Measurements from ENCODE around the gene CASR.

CASR gene

GRCh38 chr3:122315619-122316018 is 132.2 kb downstream of the CASR start:
- H3K27me3 ChIP-seq (ENCODE audit: control insufficient read depth, insufficient read depth, low read length) = no peaks in the 10 kb centered on the region
- no peaks in the 10 kb centered on the region for H3K36me3 ChIP-seq (ENCODE audit: control insufficient read depth, insufficient read depth, low read length)

GRCh38 chr3:122316368-122316767 is 132.9 kb downstream of the CASR start:
- no peaks in the 10 kb centered on the region for H3K27me3 ChIP-seq (ENCODE audit: control insufficient read depth, insufficient read depth, low read length)
- no peaks in the 10 kb centered on the region for H3K9me3 ChIP-seq (ENCODE audit: control insufficient read depth, insufficient read depth, low read length)

More at GRCh38 chr3:122315619-122316018, 132.2 kb downstream of the CASR start:
- H3K4me3 ChIP-seq (ENCODE audit: low read depth, low read length) = peak overlapping the region; percentile 34
- peak overlapping the region; percentile 32 for H3K9ac ChIP-seq (ENCODE audit: low read depth, low read length)
- no peaks in the 10 kb centered on the region for H3K9me3 ChIP-seq (ENCODE audit: control insufficient read depth, insufficient read depth, low read length)
- no peaks in the 10 kb centered on the region for H3K4me1 ChIP-seq (ENCODE audit: control insufficient read depth, insufficient read depth, low read length)

GRCh38 chr3:122318620-122319019 is 135.2 kb downstream of the CASR start:
- H3K27me3 ChIP-seq (ENCODE audit: control insufficient read depth, insufficient read depth, low read length) = no peaks in the 10 kb centered on the region
- no peaks in the 10 kb centered on the region for H3K9me3 ChIP-seq (ENCODE audit: control insufficient read depth, insufficient read depth, low read length)
- no peaks in the 10 kb centered on the region for H3K36me3 ChIP-seq (ENCODE audit: control insufficient read depth, insufficient read depth, low read length)
- H3K9ac ChIP-seq (ENCODE audit: low read depth, low read length) = no peak overlapping the region
- no peaks in the 10 kb centered on the region for H3K4me1 ChIP-seq (ENCODE audit: control insufficient read depth, insufficient read depth, low read length)
- no peak overlapping the region for H3K4me3 ChIP-seq (ENCODE audit: low read depth, low read length)

More at GRCh38 chr3:122316368-122316767, 132.9 kb downstream of the CASR start:
- Histone ChIP-seq H3K36me3 (ENCODE audit: control insufficient read depth, insufficient read depth, low read length) (no peaks in the 10 kb centered on the region), H3K9ac (ENCODE audit: low read depth, low read length) (no peak overlapping the region), H3K4me1 (ENCODE audit: control insufficient read depth, insufficient read depth, low read length) (no peaks in the 10 kb centered on the region), H3K4me3 (ENCODE audit: low read depth, low read length) (no peak overlapping the region)

- Histone ChIP-seq H3K27me3 (ENCODE audit: control insufficient read depth, insufficient read depth, low read length) (no peaks in the 10 kb centered on the region), H3K36me3 (ENCODE audit: control insufficient read depth, insufficient read depth, low read length) (no peaks in the 10 kb centered on the region), H3K4me3 (ENCODE audit: low read depth, low read length) (no peak overlapping the region), H3K9ac (ENCODE audit: low read depth, low read length) (no peak overlapping the region), H3K9me3 (ENCODE audit: control insufficient read depth, insufficient read depth, low read length) (no peaks in the 10 kb centered on the region), H3K4me1 (ENCODE audit: control insufficient read depth, insufficient read depth, low read length) (no peaks in the 10 kb centered on the region)
These were observed 138.9 kb downstream of the CASR start for GRCh38 chr3:122322095-122323075.

- Histone ChIP-seq H3K36me3 (ENCODE audit: control insufficient read depth, insufficient read depth, low read length) (no peaks in the 10 kb centered on the region), H3K4me3 (ENCODE audit: low read depth, low read length) (no peak within 1 kb of the TSS), H3K9ac (ENCODE audit: low read depth, low read length) (no peak within 1 kb of the TSS), H3K4me1 (ENCODE audit: control insufficient read depth, insufficient read depth, low read length) (no peaks in the 10 kb centered on the region), H3K27me3 (ENCODE audit: control insufficient read depth, insufficient read depth, low read length) (no peaks in the 10 kb centered on the region), H3K9me3 (ENCODE audit: control insufficient read depth, insufficient read depth, low read length) (no peaks in the 10 kb centered on the region)
These were observed 141.4 kb downstream of the CASR start, which contains the start of gene CSTA for GRCh38 chr3:122324871-122325323. Gene CSTA (plus strand): TSS chr3:122325248. CDS start chr3:122325293, 45 bp downstream.

- Histone ChIP-seq H3K9me3 (ENCODE audit: control insufficient read depth, insufficient read depth, low read length) (no peaks in the 10 kb centered on the region), H3K4me1 (ENCODE audit: control insufficient read depth, insufficient read depth, low read length) (no peaks in the 10 kb centered on the region), H3K4me3 (ENCODE audit: low read depth, low read length) (no peak overlapping the region), H3K27me3 (ENCODE audit: control insufficient read depth, insufficient read depth, low read length) (no peaks in the 10 kb centered on the region), H3K9ac (ENCODE audit: low read depth, low read length) (no peak overlapping the region), H3K36me3 (ENCODE audit: control insufficient read depth, insufficient read depth, low read length) (no peaks in the 10 kb centered on the region)
These were observed 142.3 kb downstream of the CASR start for GRCh38 chr3:122325769-122326168.

- no peaks in the 10 kb centered on the region for H3K9me3 ChIP-seq (ENCODE audit: control insufficient read depth, insufficient read depth, low read length)
- no peaks in the 10 kb centered on the region for H3K4me1 ChIP-seq (ENCODE audit: control insufficient read depth, insufficient read depth, low read length)
- H3K27me3 ChIP-seq (ENCODE audit: control insufficient read depth, insufficient read depth, low read length) = no peaks in the 10 kb centered on the region
These were observed 148.4 kb downstream of the CASR start for GRCh38 chr3:122331886-122332285.

GRCh38 chr3:122332551-122332950 is 149.1 kb downstream of the CASR start:
- Histone ChIP-seq H3K36me3 (ENCODE audit: control insufficient read depth, insufficient read depth, low read length) (no peaks in the 10 kb centered on the region), H3K4me1 (ENCODE audit: control insufficient read depth, insufficient read depth, low read length) (no peaks in the 10 kb centered on the region), H3K9me3 (ENCODE audit: control insufficient read depth, insufficient read depth, low read length) (no peaks in the 10 kb centered on the region), H3K27me3 (ENCODE audit: control insufficient read depth, insufficient read depth, low read length) (no peaks in the 10 kb centered on the region), H3K9ac (ENCODE audit: low read depth, low read length) (no peak overlapping the region), H3K4me3 (ENCODE audit: low read depth, low read length) (no peak overlapping the region)

More at GRCh38 chr3:122331886-122332285, 148.4 kb downstream of the CASR start:
- no peak overlapping the region for H3K4me3 ChIP-seq (ENCODE audit: low read depth, low read length)
- H3K9ac ChIP-seq (ENCODE audit: low read depth, low read length) = no peak overlapping the region
- no peaks in the 10 kb centered on the region for H3K36me3 ChIP-seq (ENCODE audit: control insufficient read depth, insufficient read depth, low read length)
